Measurements from ENCODE around the gene UBE2D4.
"Not testable (repeated sequence)": the region's sequence is repeated elsewhere in the genome, so short reads cannot be mapped to it uniquely, and the experiment has no call there.

Gene UBE2D4

DNA sequence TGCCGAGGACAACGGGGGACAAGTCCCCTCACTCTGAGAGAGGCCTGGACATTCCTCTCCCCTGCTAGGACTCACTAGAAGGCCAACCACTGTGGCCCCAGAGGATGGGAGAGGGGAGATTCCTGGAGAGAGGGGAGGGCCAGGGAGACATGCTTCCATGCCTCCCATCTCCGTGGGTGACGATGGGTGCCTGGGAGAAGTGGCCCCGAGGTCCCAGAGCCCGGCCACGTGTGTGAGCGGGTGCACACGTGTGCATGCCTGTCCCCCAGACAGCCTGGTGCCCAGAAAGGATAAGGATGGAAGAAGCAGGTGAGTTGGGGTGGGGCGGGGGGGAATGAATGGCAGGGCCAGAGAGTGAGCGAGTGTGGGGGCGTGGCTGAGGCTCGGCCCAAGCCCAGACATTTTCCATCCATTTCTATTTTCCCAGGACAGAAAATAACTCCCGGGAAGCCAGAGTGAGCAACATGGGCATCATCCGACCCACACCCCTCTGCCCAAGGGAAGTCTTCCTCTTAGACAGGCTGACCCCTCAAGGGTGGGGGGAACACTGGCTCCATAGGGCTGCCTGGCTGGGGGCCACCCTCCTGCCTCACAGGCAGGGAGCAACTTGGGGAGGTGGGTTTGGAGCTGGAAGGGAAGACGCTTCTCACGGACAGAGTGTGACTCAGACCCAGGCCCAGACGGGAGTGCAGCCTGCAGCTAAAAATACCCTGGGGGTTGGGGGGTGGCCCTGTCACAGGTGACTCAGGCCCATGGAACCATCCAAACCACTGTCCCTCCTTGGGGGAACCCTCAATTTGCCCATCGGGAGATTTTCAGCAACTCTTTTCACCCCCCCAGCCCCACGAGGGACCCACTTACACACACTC is 42.2 kb downstream of the UBE2D4 start:
- DNase-seq (ENCODE audit: low read depth) = not testable (repeated sequence)

DNA sequence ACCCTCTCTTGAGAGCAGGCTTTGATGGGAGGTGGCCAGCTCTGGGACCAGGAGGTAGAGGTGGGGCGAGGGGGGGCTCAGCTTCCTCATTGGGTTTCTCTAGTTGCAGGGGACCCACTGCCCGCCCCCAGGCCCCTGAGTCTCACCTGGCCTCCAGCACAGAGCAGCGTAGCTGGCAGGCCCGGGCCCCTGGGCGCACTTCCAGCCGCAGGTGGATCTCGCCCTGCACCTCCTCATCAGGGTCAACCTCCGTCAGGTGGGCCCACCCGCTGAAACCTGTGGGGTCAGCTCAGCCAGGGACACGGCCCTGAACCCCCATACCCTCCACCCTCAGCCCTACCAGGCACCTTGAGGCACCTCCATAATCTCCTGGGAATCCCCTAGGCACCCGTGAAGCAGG is 43.4 kb downstream of the UBE2D4 start:
- DNase-seq (ENCODE audit: low read depth) = not testable (repeated sequence)

DNA sequence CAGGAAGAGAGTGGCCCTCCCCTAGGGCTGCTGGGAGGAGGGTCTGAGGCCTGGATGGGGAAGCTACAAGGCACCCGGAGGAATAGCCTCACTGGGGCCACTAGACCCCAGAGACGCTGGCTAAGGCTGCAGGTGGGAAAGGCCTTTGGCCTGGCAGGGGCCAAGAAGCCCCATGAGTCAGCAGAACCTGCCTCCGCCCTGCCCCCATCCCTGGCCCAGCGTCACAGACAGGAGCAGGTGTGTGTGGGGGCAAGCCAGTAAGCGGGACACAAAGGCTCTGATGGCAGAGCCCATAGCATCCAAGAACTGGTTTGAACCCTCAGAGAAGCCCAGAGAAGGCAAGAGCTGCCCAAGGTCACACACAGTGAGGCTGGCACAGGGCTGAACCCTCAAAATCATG is 44.5 kb downstream of the UBE2D4 start:
- not testable (repeated sequence) for DNase-seq (ENCODE audit: low read depth)

DNA sequence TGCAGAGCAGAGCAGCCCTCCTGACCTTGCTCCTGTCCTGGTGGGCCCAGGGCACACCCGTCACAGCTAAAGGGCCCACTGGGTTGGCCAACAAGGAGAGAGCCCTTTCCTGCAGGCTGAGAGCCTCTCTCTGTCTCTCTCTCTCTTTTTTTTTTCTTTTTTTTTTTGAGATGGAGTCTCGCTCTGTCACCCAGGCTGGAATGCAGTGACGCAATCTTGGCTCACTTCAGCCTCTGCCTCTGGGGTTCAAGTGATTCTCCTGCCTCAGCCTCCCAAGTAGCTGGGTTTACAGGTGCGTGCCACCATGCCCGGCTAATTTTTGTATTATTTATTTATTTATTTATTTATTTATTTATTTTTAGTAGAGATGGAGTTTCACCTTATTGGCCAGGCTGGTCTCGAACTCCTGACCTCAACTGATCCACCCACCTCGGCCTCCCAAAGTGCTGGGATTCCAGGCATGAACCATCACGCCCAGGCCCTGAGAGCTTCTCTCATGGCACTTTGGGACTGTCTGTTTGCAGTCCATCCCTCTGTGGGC is 47.9 kb downstream of the UBE2D4 start:
- DNase-seq (ENCODE audit: low read depth) = not testable (repeated sequence)

DNA sequence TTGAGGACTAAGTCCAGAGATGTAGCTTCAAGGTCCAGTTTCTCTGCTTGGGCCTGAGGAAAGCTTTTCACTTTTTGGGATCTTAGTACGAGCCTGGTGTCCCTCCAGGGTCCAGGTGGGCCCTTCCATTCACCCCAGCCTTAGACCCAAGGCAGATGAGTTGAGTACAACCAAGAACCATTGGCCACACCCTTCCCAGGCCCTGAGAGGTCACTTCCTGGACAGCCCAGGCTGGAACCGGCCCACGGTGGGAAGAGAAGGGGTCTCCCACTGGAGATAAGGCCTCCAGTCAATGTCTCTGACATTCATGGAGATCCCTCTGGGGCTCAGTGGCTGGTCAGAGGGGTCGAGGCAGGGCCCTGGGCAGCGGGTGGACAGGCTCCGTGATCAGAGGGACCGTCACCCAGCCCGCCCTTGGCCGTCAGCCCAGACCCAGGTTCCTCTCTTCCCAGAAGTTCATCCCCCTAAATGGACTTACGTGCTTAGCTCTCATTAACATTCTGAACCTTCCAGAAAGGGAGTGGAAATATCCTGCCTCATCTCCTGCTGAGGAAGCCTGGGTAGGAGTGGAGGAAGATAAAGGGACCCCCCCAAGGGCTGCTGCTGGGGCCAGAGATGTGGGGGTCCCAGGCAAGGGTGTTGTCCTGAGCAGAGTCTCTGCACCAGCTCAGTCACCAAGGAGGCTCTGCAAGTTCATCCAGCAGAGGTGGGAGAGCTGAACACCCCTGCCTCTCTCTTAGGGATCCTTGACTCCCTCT is 48.7 kb downstream of the UBE2D4 start:
- DNase-seq (ENCODE audit: low read depth) = not testable (repeated sequence)

DNA sequence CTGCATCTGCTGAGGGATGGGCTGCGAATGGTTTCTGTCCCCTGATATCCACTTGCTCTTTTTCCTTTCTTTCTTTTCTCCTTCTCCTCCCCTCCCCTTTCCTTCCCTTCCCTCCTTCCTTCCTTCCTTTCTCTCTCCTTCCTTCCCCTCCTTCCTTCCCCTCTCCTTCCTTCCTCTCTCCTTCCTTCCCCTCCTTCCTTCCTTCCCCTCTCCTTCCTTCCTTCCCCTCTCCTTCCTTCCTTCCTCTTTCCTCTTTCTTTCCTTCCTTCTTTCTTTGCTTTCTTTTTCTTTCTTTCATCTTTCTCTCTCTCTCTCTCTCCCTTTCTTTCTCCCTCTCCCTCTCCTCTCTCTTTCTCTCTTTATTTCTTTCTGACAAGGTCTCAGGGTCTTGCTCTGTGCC is 51.3 kb downstream of the UBE2D4 start:
- DNase-seq (ENCODE audit: low read depth) = no peak

DNA sequence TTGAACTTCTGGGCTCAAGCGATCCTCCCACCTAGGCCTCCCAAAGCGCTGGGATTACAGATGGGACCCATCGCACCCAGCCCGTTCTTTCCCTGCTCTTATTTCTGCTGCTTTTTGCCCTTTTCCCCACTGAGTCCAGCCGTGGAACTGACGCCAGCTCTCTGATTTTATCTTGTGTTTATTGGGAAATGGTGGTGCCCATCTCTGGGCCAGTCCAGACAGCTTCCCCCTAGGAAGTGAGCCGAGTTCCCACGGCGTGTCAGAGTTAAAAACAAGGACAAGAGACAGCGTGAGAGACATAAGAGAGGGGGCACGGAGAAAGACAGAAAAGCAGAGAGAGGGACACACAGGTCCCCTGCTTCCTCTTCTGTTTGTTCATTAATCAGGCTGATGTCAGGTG is 51.9 kb downstream of the UBE2D4 start:
- DNase-seq (ENCODE audit: low read depth) = not testable (repeated sequence)

DNA sequence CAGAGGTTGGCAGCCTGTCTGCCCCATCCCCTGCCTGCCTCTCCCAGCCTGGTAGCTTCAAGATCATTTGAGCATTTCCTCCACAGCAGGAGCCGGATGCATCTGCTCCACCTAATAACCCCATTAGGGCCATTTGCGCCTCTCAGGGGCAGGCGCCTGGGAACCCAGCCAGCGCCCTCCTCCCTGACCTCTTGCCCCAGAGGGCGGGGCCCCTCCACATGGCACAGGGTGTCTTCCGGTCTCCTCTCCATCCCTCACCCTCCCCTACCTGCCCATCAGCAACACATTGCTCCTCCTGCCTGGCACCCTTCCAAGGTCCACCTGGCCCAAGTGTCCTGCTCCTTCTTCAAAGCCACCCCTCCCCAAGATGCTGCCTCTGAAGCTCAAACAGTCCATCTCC is 56.6 kb downstream of the UBE2D4 start:
- not testable (repeated sequence) for DNase-seq (ENCODE audit: low read depth)

DNA sequence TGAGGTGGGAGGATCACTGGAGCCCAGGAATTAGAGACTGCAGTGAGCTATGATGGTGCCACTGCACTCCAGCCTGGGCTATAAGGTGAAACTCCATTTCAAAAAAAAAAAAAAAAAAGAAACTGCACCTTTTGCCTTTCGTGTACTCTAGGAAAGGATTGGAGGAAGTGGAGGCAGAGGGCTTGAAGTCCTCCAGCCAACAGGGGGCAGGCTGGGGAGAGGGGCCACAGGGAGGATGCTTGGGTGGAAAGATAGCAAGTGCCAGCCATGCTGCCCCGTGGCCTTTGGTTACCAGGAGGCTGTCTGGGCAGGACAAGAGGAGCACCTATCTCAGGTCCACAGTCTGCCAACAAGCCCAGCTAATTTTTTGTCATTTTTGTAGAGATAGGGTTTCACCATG is 57.5 kb downstream of the UBE2D4 start:
- DNase-seq (ENCODE audit: low read depth) = not testable (repeated sequence)

DNA sequence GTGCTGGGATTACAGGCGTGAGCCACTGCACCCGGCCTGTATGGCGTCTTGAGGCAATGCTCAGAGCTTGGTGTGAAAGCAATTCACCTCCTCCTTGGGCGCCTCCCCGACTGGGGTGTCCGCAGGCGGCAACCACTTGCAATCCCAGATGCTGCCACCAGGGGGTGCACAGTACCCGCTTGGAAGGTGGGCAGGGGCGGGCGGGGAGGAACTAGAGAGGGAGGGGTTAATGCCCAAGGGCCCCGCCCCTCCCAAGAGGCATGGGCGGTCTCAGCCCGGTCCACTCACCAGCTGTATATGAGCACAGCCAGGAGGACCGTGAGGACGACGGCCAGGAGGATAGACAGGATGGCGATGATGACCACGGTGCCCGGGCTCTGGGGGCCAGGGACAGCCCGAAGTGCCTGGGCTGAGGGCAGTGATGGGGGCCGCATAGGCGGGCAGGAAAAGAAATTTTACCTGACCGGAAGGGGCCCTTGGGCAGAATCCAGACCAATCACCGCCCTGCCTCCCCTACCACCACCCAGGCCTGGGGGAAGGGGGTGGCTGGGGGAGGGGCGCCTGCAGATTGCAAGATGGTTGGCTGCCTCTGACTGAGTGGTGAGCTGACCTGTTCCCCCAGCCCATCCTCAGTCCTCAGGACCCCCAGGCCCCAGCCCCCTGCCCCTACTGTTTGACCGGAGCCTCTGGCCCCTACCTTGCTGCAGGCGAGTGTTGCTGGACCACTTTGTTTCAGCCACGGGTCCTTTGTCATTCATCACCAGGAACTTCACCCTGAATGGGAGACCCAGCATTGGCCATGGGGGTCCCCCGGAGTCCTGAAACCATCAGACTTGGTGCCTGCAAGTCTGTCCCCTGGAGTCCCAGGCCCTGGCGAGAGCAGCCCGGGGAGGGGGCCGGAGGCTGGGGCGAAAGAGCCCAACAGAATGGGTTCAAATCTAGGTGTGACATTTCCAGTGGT is 59.9 kb downstream of the UBE2D4 start:
- DNase-seq (ENCODE audit: low read depth) = peak; percentile 82

DNA sequence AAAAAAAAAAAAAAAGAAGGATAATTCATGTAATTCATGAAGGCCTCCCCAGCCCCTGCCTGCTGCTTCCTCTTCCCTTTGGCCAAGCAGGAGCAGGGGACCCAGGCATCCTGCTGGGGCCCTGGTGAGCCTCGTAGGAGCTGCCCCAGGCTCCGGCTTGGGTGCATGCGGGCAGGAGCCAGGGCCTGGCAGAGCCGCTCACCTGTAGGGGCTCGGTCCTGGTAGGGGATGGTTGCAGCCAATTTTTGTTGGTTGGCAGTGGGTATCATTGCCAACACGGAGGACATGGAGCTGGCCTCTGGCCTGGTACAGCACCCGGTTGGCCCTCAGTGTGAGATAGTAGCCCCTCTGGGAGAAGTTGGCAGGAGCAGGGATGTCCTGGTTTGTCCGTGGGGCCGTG is 61.2 kb downstream of the UBE2D4 start:
- not testable (repeated sequence) for DNase-seq (ENCODE audit: low read depth)

DNA sequence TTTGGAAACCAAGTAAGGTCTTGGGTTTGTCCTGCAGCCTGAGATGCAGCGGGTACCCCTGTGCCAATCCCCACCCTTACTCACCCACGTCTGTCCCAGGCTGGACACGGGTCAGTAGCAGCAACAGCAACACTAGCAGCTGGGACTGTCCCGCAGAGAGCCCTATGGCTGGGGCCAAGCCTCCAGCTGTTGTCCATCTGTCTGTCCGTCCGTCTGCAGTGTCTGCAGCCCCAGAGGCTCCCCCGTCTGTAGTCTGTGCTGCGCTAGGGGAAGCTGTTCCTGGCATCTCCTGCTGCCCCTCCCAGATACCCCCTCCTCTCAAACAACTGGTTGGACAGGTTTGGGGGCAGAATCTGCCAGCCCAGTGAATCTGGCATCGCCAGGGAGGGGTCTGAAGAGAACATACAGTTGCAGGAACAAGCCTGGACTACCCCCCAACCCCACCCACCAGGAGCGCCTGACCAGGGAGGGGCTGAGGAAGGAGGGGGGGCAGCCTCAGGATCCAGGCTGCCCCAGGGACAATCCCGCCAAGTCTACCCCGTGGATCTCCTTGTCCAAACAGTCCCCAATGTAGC is 63.9 kb downstream of the UBE2D4 start:
- DNase-seq (ENCODE audit: low read depth) = not testable (repeated sequence)

DNA sequence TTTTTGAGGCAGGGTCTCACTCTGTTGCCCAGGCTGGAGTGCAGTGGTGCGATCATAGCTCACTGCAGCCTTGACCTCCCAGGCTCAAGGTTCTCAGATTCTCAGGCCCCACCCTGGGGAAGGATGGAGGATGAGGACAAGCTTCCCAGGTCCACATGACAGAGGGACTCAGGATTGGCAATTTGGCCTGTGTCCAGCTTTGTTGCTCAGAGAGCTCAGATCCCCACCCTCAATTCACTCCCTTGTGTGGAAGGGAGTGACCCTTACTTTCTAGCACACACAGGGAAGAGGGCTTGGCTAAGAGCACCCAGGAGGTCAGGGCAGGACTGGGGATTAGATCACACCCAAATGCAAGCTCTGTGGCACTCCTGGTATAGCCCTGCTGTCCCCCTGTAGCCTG is 64.6 kb downstream of the UBE2D4 start:
- DNase-seq (ENCODE audit: low read depth) = not testable (repeated sequence)

DNA sequence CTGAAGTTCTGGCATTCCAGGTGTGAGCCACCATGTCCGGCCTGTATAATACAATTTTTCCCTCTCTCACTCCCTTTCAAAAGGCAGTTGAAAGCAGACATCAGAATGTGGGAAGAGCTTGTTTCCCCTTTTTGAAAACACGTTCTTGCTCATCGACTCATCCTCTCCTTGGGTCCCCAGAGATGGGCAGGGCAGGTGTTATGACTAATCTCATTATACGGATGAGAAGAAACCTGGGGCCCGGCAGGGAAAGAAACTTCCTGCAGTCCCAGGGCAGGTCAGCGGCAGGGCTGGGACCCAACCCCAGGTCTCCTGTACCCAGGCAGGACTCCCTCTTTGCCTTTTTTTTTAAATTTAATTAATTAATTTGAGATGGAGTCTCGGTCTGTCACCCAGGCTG is 66.7 kb downstream of the UBE2D4 start:
- not testable (repeated sequence) for DNase-seq (ENCODE audit: low read depth)

DNA sequence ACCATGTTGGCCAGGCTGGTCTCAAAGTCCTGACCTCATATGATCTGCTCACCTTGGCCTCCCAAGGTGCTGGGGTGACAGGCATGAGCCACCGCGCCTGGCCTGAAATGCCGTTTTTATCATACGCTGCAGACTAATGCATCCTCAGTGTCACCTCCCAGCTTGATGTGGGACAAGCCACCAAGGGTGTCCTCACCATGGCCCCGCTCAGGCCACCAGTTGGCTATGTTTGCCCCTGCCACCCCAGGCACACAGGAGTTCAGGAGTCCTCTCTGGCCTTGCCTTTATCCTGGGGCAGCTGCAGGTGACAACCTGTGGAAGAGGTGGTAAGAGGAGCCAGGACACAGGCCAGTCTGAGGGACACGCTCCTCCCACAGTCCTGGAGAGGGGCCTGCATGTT is 68.4 kb downstream of the UBE2D4 start:
- not testable (repeated sequence) for DNase-seq (ENCODE audit: low read depth)

DNA sequence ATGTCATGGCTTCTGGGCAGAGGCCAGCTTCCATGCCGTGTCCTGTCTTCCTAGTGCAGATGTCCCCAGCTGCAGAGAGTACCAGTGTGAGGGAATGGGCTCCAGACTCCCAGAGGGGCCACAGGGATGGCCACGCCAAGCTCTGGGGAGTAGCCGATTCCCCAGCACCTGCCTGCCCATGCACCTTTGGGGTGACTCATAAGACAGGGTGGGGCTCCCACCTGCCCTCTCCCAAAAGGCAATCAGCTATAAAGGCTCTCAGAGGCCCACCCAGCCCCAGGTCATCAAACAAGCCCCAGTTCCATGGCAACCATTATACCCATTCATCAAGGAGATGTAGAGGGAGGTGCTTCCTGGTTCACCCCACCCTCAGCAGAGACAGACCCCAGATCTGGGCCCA is 71.3 kb downstream of the UBE2D4 start, which contains the start of gene SPDYE1:
Gene SPDYE1, plus strand, starts transcription at position 366 of the 400 bp plus-strand sequence. CDS start 2,053 bp downstream, outside the sequence.
- DNase-seq (ENCODE audit: low read depth) = not testable (repeated sequence)

All from activated T-cell treated with anti-CD3 and anti-CD28 coated beads for 24 hours (primary cell).